Gastroesophageal sphincter (tissue), 3 donors: ENCODE data around the gene FBXL20.

Experiments used
- EP300 ChIP-seq: sonication (generic); formaldehyde crosslinking; IDR thresholded peaks from one replicate; pipeline ENCODE4 v1.6.1; 2017; ENCODE audit warnings: antibody characterized with exemption, mild to moderate bottlenecking
- POLR2A ChIP-seq, 2 donors: fragments of 450-650 bp; IDR thresholded peaks; one replicate each; pipeline ENCODE4 v1.6.1; 2017; ENCODE audit warnings: antibody characterized with exemption in 2 of 2, mild to moderate bottlenecking in 2 of 2, moderate library complexity in 1 of 2
- POLR2AphosphoS5 ChIP-seq: sonication (generic); formaldehyde crosslinking; IDR thresholded peaks from one replicate; pipeline ENCODE4 v1.6.1; 2017; ENCODE audit warnings: antibody characterized with exemption
- TF ChIP-seq, protein P1 (sequence below), 4 experiments: fragments of 200-600 bp in 2 of 4; fragments of 450-650 bp in 2 of 4; sonication (generic) in 1 of 4; IDR thresholded peaks; one replicate each; pipeline ENCODE4 v1.5.1; 2017 to 2019; ENCODE audit warnings: antibody characterized with exemption in 4 of 4, mild to moderate bottlenecking in 2 of 4, moderate library complexity in 2 of 4

DNA sequence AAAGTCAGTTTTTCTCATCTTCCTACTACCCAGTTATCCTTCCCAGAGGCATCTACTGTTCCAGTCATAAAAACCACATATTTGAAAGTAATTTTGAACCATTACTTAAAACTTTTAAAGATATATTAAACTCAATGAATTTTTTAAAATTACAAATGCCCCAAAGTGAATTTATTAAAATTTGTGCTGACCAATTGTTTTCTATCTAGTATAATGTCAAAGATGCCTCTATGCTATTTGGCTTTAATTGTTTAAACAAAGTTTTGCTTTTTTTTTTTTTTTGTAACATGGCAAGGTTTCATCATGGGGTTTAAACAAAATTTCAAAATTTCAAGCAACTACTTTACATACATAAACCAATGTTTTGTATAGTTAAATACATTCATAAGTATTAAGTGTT is 60.7 kb downstream of the FBXL20 start:
- TF ChIP-seq, protein P1, sequence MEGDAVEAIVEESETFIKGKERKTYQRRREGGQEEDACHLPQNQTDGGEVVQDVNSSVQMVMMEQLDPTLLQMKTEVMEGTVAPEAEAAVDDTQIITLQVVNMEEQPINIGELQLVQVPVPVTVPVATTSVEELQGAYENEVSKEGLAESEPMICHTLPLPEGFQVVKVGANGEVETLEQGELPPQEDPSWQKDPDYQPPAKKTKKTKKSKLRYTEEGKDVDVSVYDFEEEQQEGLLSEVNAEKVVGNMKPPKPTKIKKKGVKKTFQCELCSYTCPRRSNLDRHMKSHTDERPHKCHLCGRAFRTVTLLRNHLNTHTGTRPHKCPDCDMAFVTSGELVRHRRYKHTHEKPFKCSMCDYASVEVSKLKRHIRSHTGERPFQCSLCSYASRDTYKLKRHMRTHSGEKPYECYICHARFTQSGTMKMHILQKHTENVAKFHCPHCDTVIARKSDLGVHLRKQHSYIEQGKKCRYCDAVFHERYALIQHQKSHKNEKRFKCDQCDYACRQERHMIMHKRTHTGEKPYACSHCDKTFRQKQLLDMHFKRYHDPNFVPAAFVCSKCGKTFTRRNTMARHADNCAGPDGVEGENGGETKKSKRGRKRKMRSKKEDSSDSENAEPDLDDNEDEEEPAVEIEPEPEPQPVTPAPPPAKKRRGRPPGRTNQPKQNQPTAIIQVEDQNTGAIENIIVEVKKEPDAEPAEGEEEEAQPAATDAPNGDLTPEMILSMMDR (IDR thresholded peaks at IDR 0.05) = no peak
- no peak for TF ChIP-seq POLR2A (IDR thresholded peaks at IDR 0.05)
- no peak for TF ChIP-seq EP300
- no peak for TF ChIP-seq POLR2AphosphoS5
